Hepatocyte (in vitro differentiated cells): ENCODE data around the gene GBE1.

Source experiments
- CTCF ChIP-seq: fragments of 200-600 bp; sonication (generic); IDR thresholded peaks from 2 replicates; pipeline ENCODE4 v1.5.1; 2016; ENCODE audit warnings: antibody characterized with exemption, mild to moderate bottlenecking; ENCODE audit not compliant: poor library complexity
- EZH2 ChIP-seq: fragments of 200-600 bp; sonication (generic); IDR thresholded peaks from 2 replicates; pipeline ENCODE4 v1.6.1; 2016; ENCODE audit warnings: antibody characterized with exemption, mild to moderate bottlenecking, borderline replicate concordance
- EZH2phosphoT487 ChIP-seq: fragments of 200-600 bp; sonication (generic); IDR thresholded peaks from one replicate; pipeline ENCODE4 v1.6.1; 2018; ENCODE audit warnings: antibody characterized with exemption, mild to moderate bottlenecking, low read depth, moderate library complexity; ENCODE audit not compliant: unreplicated experiment, severe bottlenecking

- TF ChIP-seq CTCF = no peak
- no peak for TF ChIP-seq EZH2
- TF ChIP-seq EZH2phosphoT487 = no peak
These were observed 293.1 kb downstream of the GBE1 start for GRCh38 chr3:81468391-81468790.
